ENCODE data around the gene AKAP17A. TPM values are rescaled to one million over a fixed set of nuclear protein-coding genes. Genes with fewer than 3 reads are reported as not detected.

The AKAP17A gene
- total and polyA plus RNA-seq, 3 donors from 2014 or later = 39.7 to 113 (median 108) TPM

DNA sequence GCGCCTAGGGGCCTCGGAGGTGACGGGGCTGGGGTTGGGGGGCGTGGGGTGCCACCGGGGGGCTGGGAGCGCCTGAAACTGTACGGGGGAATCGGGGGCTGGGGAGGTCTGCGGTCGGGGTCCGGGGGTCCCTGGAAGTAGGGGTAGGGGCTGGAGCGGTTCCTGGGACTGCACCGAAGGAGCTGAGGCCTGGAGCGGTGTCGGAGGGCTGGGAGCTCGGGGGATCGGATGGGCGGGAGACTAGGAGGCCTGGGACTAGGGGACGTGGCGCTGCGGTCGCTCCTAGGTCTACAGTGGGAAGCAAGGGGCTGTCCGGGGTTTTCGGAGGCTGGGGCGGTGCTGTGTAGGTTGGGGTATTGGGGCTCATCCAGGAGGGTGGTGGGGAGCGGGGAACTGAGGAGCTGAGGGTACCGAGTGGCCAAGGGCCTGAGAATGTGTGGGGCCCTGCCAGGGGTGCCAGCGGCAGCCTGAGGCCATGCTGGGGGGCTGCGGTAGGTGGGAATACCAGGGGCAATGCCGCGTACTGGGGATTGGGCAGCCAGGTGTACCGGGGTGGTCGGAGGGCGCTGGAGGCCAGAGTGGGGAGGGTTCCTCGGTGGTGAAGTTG is 562 bp downstream of the AKAP17A start:
- WGBS, 2 donors = 1 to 2% methylated on average over 30 to 35 of the region's 35 CpGs
- DNase-seq = no peak
- intact Hi-C loops (cut with DNase I; ENCODE audit: low total_unique reads) = loop anchor here (10.0 kb wide), 1 partner anchor 137 kb away; the partner anchor contains the start of gene ASMTL

GRCh38 chrX:1592470-1593142 is 1.2 kb downstream of the AKAP17A start:
- Histone ChIP-seq H3K4me1 (peaks cover 18% of the 10 kb centered on the region), H3K4me3 (peak overlapping the region; percentile 73 to 91), H3K27ac (peak overlapping the region; percentile 89 to 90), H3K9me3 (no peaks in the 10 kb centered on the region), H3K27me3 (no peaks in the 10 kb centered on the region), H3K36me3 (ENCODE audit: low read depth, missing control alignments) (no peaks in the 10 kb centered on the region)
- intact Hi-C loops (cut with DNase I; ENCODE audit: low total_unique reads) = loop anchor here (10.0 kb wide), 1 partner anchor 138 kb away; the partner anchor contains the start of gene ASMTL
- WGBS, 2 donors = 1 to 2% methylated on average over 28 of the region's 28 CpGs
- no peak for DNase-seq
- TF ChIP-seq CTCF (IDR thresholded peaks at IDR 0.05) = no peak
- TF ChIP-seq POLR2A (IDR thresholded peaks at IDR 0.05) = no peak

More for the DNA sequence above, 562 bp downstream of the AKAP17A start:
- H3K4me3 ChIP-seq = peak overlapping the region; percentile 73 to 91
- no peaks in the 10 kb centered on the region for H3K36me3 ChIP-seq (ENCODE audit: low read depth, missing control alignments)
- H3K9me3 ChIP-seq = no peaks in the 10 kb centered on the region
- peaks cover 15% of the 10 kb centered on the region for H3K4me1 ChIP-seq
- no peaks in the 10 kb centered on the region for H3K27me3 ChIP-seq
- H3K27ac ChIP-seq = peak overlapping the region; percentile 89 to 90
- TF ChIP-seq CTCF (IDR thresholded peaks at IDR 0.05) = no peak

- no peak for TF ChIP-seq CTCF (IDR thresholded peaks at IDR 0.05)
- no peak for TF ChIP-seq POLR2A (IDR thresholded peaks at IDR 0.05)
- H3K4me3 ChIP-seq = peak overlapping the region; percentile 73 to 91
- WGBS, 2 donors = 64 to 68% methylated on average over 19 to 60 of the region's 60 CpGs
- DNase-seq = peak; percentile 54
- H3K36me3 ChIP-seq (ENCODE audit: low read depth, missing control alignments) = no peaks in the 10 kb centered on the region
- no peaks in the 10 kb centered on the region for H3K27me3 ChIP-seq
- intact Hi-C loops (cut with DNase I; ENCODE audit: low total_unique reads) = loop anchor here (10.0 kb wide), 1 partner anchor 139 kb away; the partner anchor contains the start of gene ASMTL
- H3K9me3 ChIP-seq = no peaks in the 10 kb centered on the region
- peak overlapping the region in 1 of 2 donors; percentile 90 for H3K27ac ChIP-seq
- peaks cover 18% of the 10 kb centered on the region for H3K4me1 ChIP-seq
Measured at GRCh38 chrX:1593286-1594271, 2.2 kb downstream of the AKAP17A start.

GRCh38 chrX:1595711-1596060 is 4.3 kb downstream of the AKAP17A start:
- Histone ChIP-seq H3K4me3 (no peak overlapping the region), H3K9me3 (no peaks in the 10 kb centered on the region), H3K4me1 (peaks cover 18% of the 10 kb centered on the region), H3K27ac (no peak overlapping the region), H3K27me3 (no peaks in the 10 kb centered on the region), H3K36me3 (ENCODE audit: low read depth, missing control alignments) (no peaks in the 10 kb centered on the region)
- intact Hi-C loops (cut with DNase I; ENCODE audit: low total_unique reads) = loop anchor here (10.0 kb wide), 1 partner anchor 141 kb away; the partner anchor contains the start of gene ASMTL
- WGBS, 2 donors = 82 to 86% methylated on average over 7 to 17 of the region's 17 CpGs
- no peak for DNase-seq
- TF ChIP-seq CTCF (IDR thresholded peaks at IDR 0.05) (no peak), POLR2A (IDR thresholded peaks at IDR 0.05) (no peak)
